Measurements from ENCODE around the gene CCNE1. TPM values are rescaled to one million over a fixed set of nuclear protein-coding genes. Genes with fewer than 3 reads are reported as not detected.

Gene CCNE1
- total RNA-seq, 1 donor from 2014 or later, result 2.5 TPM

- Histone ChIP-seq H3K27me3 (ENCODE audit: control insufficient read depth, insufficient read depth, low read length) (no peaks in the 10 kb centered on the region), H3K4me3 (ENCODE audit: low read depth, low read length) (no peak overlapping the region), H3K36me3 (ENCODE audit: control insufficient read depth, insufficient read depth, low read length) (no peaks in the 10 kb centered on the region)
- no peak for TF ChIP-seq CTCF (IDR thresholded peaks at IDR 0.05; ENCODE audit: insufficient read depth, low read length, poor library complexity, severe bottlenecking)
- no peak for DNase-seq (ENCODE audit: low read depth)
Measured at GRCh38 chr19:29849208-29849607, 37.4 kb downstream of the CCNE1 start.

GRCh38 chr19:29850482-29850881, 38.7 kb downstream of the CCNE1 start:
- Histone ChIP-seq H3K4me3 (ENCODE audit: low read depth, low read length) (no peak overlapping the region), H3K27me3 (ENCODE audit: control insufficient read depth, insufficient read depth, low read length) (no peaks in the 10 kb centered on the region), H3K36me3 (ENCODE audit: control insufficient read depth, insufficient read depth, low read length) (no peaks in the 10 kb centered on the region)
- no peak for DNase-seq (ENCODE audit: low read depth)
- TF ChIP-seq CTCF (IDR thresholded peaks at IDR 0.05; ENCODE audit: insufficient read depth, low read length, poor library complexity, severe bottlenecking), result no peak

GRCh38 chr19:29851769-29852521, 40.2 kb downstream of the CCNE1 start:
- Histone ChIP-seq H3K4me3 (ENCODE audit: low read depth, low read length) (no peak overlapping the region), H3K27me3 (ENCODE audit: control insufficient read depth, insufficient read depth, low read length) (no peaks in the 10 kb centered on the region), H3K36me3 (ENCODE audit: control insufficient read depth, insufficient read depth, low read length) (no peaks in the 10 kb centered on the region)
- TF ChIP-seq CTCF (IDR thresholded peaks at IDR 0.05; ENCODE audit: insufficient read depth, low read length, poor library complexity, severe bottlenecking), result no peak
- no peak for DNase-seq (ENCODE audit: low read depth)

GRCh38 chr19:29854033-29854432, 42.2 kb downstream of the CCNE1 start:
- DNase-seq (ENCODE audit: low read depth), result no peak
- no peaks in the 10 kb centered on the region for H3K36me3 ChIP-seq (ENCODE audit: control insufficient read depth, insufficient read depth, low read length)
- H3K4me3 ChIP-seq (ENCODE audit: low read depth, low read length), result no peak overlapping the region
- no peak for TF ChIP-seq CTCF (IDR thresholded peaks at IDR 0.05; ENCODE audit: insufficient read depth, low read length, poor library complexity, severe bottlenecking)
- no peaks in the 10 kb centered on the region for H3K27me3 ChIP-seq (ENCODE audit: control insufficient read depth, insufficient read depth, low read length)

GRCh38 chr19:29855087-29855486, 43.3 kb downstream of the CCNE1 start:
- TF ChIP-seq CTCF (IDR thresholded peaks at IDR 0.05; ENCODE audit: insufficient read depth, low read length, poor library complexity, severe bottlenecking), result no peak
- no peak for DNase-seq (ENCODE audit: low read depth)
- H3K36me3 ChIP-seq (ENCODE audit: control insufficient read depth, insufficient read depth, low read length), result no peaks in the 10 kb centered on the region
- no peaks in the 10 kb centered on the region for H3K27me3 ChIP-seq (ENCODE audit: control insufficient read depth, insufficient read depth, low read length)
- H3K4me3 ChIP-seq (ENCODE audit: low read depth, low read length), result no peak overlapping the region

All from kidney epithelial cell (primary cell).